Sigmoid colon (tissue), 4 donors: ENCODE measurements around the gene ATP9A.

Experiments used
- CTCF ChIP-seq, 4 experiments: fragments of 450-650 bp in 3 of 4; fragments of 200-600 bp in 1 of 4; IDR thresholded peaks; one replicate each; pipeline ENCODE4 v1.5.1; 2016 to 2019; ENCODE audit warnings: antibody characterized with exemption in 4 of 4, mild to moderate bottlenecking in 3 of 4, moderate library complexity in 2 of 4
- EP300 ChIP-seq, 4 donors: sonication (generic); formaldehyde crosslinking; IDR thresholded peaks; one replicate each; pipeline ENCODE4 v1.6.1; 2017; ENCODE audit warnings: antibody characterized with exemption in 4 of 4
- POLR2A ChIP-seq, 2 donors: fragments of 450-650 bp; IDR thresholded peaks; one replicate each; pipeline ENCODE4 v1.6.1; 2016; ENCODE audit warnings: antibody characterized with exemption in 2 of 2, mild to moderate bottlenecking in 2 of 2, moderate library complexity in 2 of 2
- POLR2AphosphoS5 ChIP-seq, 4 donors: sonication (generic); formaldehyde crosslinking; IDR thresholded peaks; one replicate each; pipeline ENCODE4 v1.6.1; 2017; ENCODE audit warnings: antibody characterized with exemption in 4 of 4

GRCh38 chr20:51691703-51692102, 76.5 kb downstream of the ATP9A start:
- TF ChIP-seq CTCF (IDR thresholded peaks at IDR 0.05) (no peak), POLR2AphosphoS5 (IDR thresholded peaks at IDR 0.05) (no peak), POLR2A (IDR thresholded peaks at IDR 0.05) (no peak), EP300 (IDR thresholded peaks at IDR 0.05) (no peak)
